ENCODE data around the gene FAM184B. TPM values are rescaled to one million over a fixed set of nuclear protein-coding genes. Genes with fewer than 3 reads are reported as not detected.

The FAM184B gene
- total RNA-seq, 1 experiment from 2014 or later: 0.17 TPM

- TF ChIP-seq USF2 (CRISPR knock-in tag; IDR thresholded peaks at IDR 0.05) (no peak), CREM (CRISPR knock-in tag; IDR thresholded peaks at IDR 0.05) (no peak), TEAD1 (CRISPR knock-in tag; IDR thresholded peaks at IDR 0.05) (no peak), ZNF281 (CRISPR knock-in tag; IDR thresholded peaks at IDR 0.05) (no peak), E2F5 (CRISPR knock-in tag; IDR thresholded peaks at IDR 0.05) (no peak), E2F1 (CRISPR knock-in tag; IDR thresholded peaks at IDR 0.05) (no peak), ATF1 (CRISPR knock-in tag; IDR thresholded peaks at IDR 0.05) (no peak), ZNF219 (CRISPR knock-in tag; IDR thresholded peaks at IDR 0.05; ENCODE audit: borderline replicate concordance) (no peak), ZNF425 (CRISPR knock-in tag; conservative IDR thresholded peaks at IDR 0.05) (no peak), ZBTB43 (CRISPR knock-in tag; IDR thresholded peaks at IDR 0.05) (no peak), ZNF671 (CRISPR knock-in tag; IDR thresholded peaks at IDR 0.05) (no peak), ESRRA (CRISPR knock-in tag; IDR thresholded peaks at IDR 0.05; ENCODE audit: borderline replicate concordance) (no peak), PRRX2 (CRISPR knock-in tag; IDR thresholded peaks at IDR 0.05) (no peak), SMAD3 (CRISPR knock-in tag; IDR thresholded peaks at IDR 0.05; ENCODE audit: borderline replicate concordance) (no peak), CTCF (IDR thresholded peaks at IDR 0.05) (no peak), SP1 (CRISPR knock-in tag; conservative IDR thresholded peaks at IDR 0.05) (no peak), FOXP4 (CRISPR knock-in tag; IDR thresholded peaks at IDR 0.05) (no peak), HMGA2 (CRISPR knock-in tag; IDR thresholded peaks at IDR 0.05) (no peak), TEAD4 (CRISPR knock-in tag; IDR thresholded peaks at IDR 0.05) (no peak)
- DNase-seq (ENCODE audit: low spot score): no peak
- Mint-ChIP-seq H3K4me1 (no peaks in the 10 kb centered on the region), H3K9me3 (peaks cover 10% of the 10 kb centered on the region), H3K36me3 (no peaks in the 10 kb centered on the region; the same call in 1 of the 2 replicates), H3K4me3 (no peak overlapping the region), H3K27me3 (ENCODE audit: low read depth) (no peaks in the 10 kb centered on the region; the same call in 1 of the 2 replicates), H3K27ac (no peak overlapping the region)
- CTCF ChIA-PET: no interaction called here
- no peak for ATAC-seq
- POLR2A ChIA-PET: no interaction called here
Observed at GRCh38 chr4:17698116-17698515, 83.3 kb downstream of the FAM184B start.

Measured in WTC11 (cell line).